ENCODE data around the gene SSRP1. TPM values are rescaled to one million over a fixed set of nuclear protein-coding genes. Genes with fewer than 3 reads are reported as not detected.

SSRP1 gene
- total RNA-seq (2022; extraction: Qiagen RNA extraction), result 199 to 265 TPM (median 217 TPM) in 5 replicates

GRCh38 chr11:57335343-57336110 lies at the start of gene SSRP1:
TSS of gene SSRP1 (minus strand) at chr11:57335892. CDS start at chr11:57335121, 771 bp downstream.

DNA sequence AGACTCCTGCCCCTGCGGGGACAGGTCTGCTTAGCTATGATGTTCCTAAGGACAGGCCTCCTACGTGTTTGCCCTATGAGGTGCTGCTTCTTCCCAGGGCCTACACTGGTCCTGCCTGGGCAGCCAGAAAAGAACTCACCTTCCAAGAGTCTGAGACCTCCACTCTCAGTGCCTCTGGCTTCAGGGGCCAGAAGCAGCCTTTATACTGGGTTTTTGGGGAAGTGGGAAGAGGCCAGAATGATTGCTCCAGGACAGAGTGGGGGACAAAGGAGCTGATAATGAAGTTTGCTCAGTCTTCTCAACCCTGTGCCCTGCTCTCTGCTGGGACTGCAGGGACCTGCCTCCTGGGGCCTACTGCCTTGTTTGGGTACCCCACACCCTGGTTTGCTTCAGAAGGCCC lies 45.3 kb upstream of the SSRP1 start, which contains the start of gene PRG3:
TSS of gene PRG3 (minus strand) at position 176 of the 400 bp plus-strand sequence. CDS start 442 bp downstream, outside the sequence.

GRCh38 chr11:57338142-57338541 lies 2.5 kb upstream of the SSRP1 start, which contains the start of gene P2RX3:
TSS of gene P2RX3 (plus strand) at chr11:57338352. CDS start at chr11:57338551, 199 bp downstream.

GRCh38 chr11:57324886-57325734 lies 10.6 kb downstream of the SSRP1 start, which contains the start of gene TNKS1BP1:
TSS of gene TNKS1BP1 (minus strand) at chr11:57324952. CDS start at chr11:57321885, 3,067 bp downstream.

Other genes starting within 250 kb of the SSRP1 start
- not detected in 5 replicates for gene LRRC55, start 153.9 kb downstream of the SSRP1 start, total RNA-seq (2022; extraction: Qiagen RNA extraction)
- 0.06 to 0.07 TPM in 2 of 5 replicates, not detected in the others for gene APLNR, start 98.6 kb downstream of the SSRP1 start, total RNA-seq (2022; extraction: Qiagen RNA extraction)
- 79.9 to 91.1 TPM (median 87.9 TPM) in 5 replicates for gene TNKS1BP1, start 10.9 kb downstream of the SSRP1 start, total RNA-seq (2022; extraction: Qiagen RNA extraction)
- 0.07 to 0.32 TPM (median 0.23 TPM) in 5 replicates for gene P2RX3, start 2.5 kb upstream of the SSRP1 start, total RNA-seq (2022; extraction: Qiagen RNA extraction)
- not detected in 5 replicates for gene PRG3, start 45.3 kb upstream of the SSRP1 start, total RNA-seq (2022; extraction: Qiagen RNA extraction)
- 0.08 TPM in 1 of 5 replicates, not detected in the others for gene PRG2, start 54.8 kb upstream of the SSRP1 start, total RNA-seq (2022; extraction: Qiagen RNA extraction)
- 0.33 to 0.85 TPM (median 0.53 TPM) in 5 replicates for gene SLC43A3, start 91.2 kb upstream of the SSRP1 start, total RNA-seq (2022; extraction: Qiagen RNA extraction)
- 49.3 to 87.5 TPM (median 82.4 TPM) in 5 replicates for gene RTN4RL2, start 124.6 kb upstream of the SSRP1 start, total RNA-seq (2022; extraction: Qiagen RNA extraction)
- gene SLC43A1, start 179.8 kb upstream of the SSRP1 start, total RNA-seq (2022; extraction: Qiagen RNA extraction), result 2.1 to 2.7 TPM (median 2.4 TPM) in 5 replicates
- 142 to 175 TPM (median 153 TPM) in 5 replicates for gene TIMM10, start 194.9 kb upstream of the SSRP1 start, total RNA-seq (2022; extraction: Qiagen RNA extraction)
- not detected in 5 replicates for gene SMTNL1, start 201.7 kb upstream of the SSRP1 start, total RNA-seq (2022; extraction: Qiagen RNA extraction)
- gene UBE2L6, start 231.8 kb upstream of the SSRP1 start, total RNA-seq (2022; extraction: Qiagen RNA extraction), result 36.5 to 43.9 TPM (median 43.0 TPM) in 5 replicates